Mucosa of stomach (tissue), 1 donor: ENCODE results near the gene ERMN.

ENCODE experiments used
- H3K27me3 ChIP-seq: one replicate; pipeline ENCODE4 v1.7.0; 2013; ENCODE audit warnings: mild to moderate bottlenecking, low read length; ENCODE audit not compliant: control insufficient read depth, insufficient read depth
- H3K36me3 ChIP-seq: one replicate; pipeline ENCODE4 v1.7.0; 2013; ENCODE audit warnings: low read length; ENCODE audit not compliant: control insufficient read depth, insufficient read depth
- H3K4me1 ChIP-seq: one replicate; pipeline ENCODE4 v1.7.0; 2013; ENCODE audit warnings: mild to moderate bottlenecking, low read length; ENCODE audit not compliant: control insufficient read depth, insufficient read depth
- H3K4me3 ChIP-seq: one replicate; pipeline ENCODE4 v1.7.0; 2013; ENCODE audit warnings: low read length
- H3K9ac ChIP-seq: one replicate; pipeline ENCODE4 v1.7.0; 2013; ENCODE audit warnings: mild to moderate bottlenecking, low read length, moderate library complexity
- H3K9me3 ChIP-seq: one replicate; pipeline ENCODE4 v1.7.0; 2013; ENCODE audit warnings: mild to moderate bottlenecking, low read length, moderate library complexity; ENCODE audit not compliant: control insufficient read depth
- donor health status: Pancreatic carcinoma.

Gene ERMN

GRCh38 chr2:157304811-157305722 lies 20.6 kb downstream of the ERMN start:
- Histone ChIP-seq H3K9ac (no peak overlapping the region), H3K9me3 (no peaks in the 10 kb centered on the region), H3K4me1 (no peaks in the 10 kb centered on the region), H3K27me3 (no peaks in the 10 kb centered on the region), H3K36me3 (no peaks in the 10 kb centered on the region), H3K4me3 (no peak overlapping the region)

DNA sequence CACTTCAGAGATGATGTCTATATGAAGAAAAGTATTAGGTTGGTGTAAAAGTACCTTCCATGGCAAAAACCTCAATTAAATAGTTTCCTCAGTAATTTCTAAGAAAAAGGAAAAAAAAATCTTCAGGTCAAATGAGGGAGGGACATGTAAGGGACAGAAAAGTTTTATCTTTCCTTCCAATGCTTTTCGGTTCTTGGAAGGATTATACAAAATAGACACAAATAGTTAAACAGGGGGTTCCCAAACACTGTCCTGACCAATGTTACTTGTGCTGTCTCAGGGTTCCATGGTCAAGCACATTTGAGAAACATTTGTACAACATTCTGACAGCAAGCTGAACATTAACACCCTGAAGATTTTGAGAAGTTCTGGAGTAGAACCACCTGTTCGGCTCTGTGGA lies 22.0 kb downstream of the ERMN start:
- Histone ChIP-seq H3K9me3 (no peaks in the 10 kb centered on the region), H3K9ac (no peak overlapping the region), H3K4me1 (no peaks in the 10 kb centered on the region), H3K4me3 (no peak overlapping the region), H3K27me3 (no peaks in the 10 kb centered on the region), H3K36me3 (no peaks in the 10 kb centered on the region)

GRCh38 chr2:157302492-157303099 lies 23.0 kb downstream of the ERMN start:
- Histone ChIP-seq H3K9ac (no peak overlapping the region), H3K36me3 (no peaks in the 10 kb centered on the region)

DNA sequence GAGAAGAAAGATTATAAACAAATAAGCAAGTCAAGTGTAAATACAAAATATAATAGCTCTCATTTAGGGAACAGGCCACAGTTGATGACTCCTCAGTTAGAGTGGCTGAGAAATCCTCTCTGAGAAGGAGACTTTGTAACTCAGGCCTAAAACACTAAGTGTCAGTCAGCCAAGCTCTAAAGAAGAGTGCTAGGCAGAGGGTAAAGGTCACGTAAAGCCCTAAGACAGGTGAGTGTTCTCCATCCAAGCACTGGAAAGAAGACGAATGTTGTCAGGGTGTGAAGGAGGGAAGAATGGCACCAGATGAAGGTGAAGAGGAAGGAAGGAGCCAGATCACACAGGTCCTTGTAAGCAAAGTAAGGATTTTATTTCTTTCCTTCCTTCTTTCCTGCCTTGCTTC lies 24.3 kb downstream of the ERMN start:
- Histone ChIP-seq H3K4me1 (no peaks in the 10 kb centered on the region), H3K9ac (no peak overlapping the region), H3K36me3 (no peaks in the 10 kb centered on the region), H3K4me3 (no peak overlapping the region), H3K9me3 (no peaks in the 10 kb centered on the region), H3K27me3 (no peaks in the 10 kb centered on the region)

More at GRCh38 chr2:157302492-157303099, 23.0 kb downstream of the ERMN start:
- Histone ChIP-seq H3K4me1 (no peaks in the 10 kb centered on the region), H3K4me3 (no peak overlapping the region), H3K9me3 (no peaks in the 10 kb centered on the region), H3K27me3 (no peaks in the 10 kb centered on the region)

- H3K4me1 ChIP-seq = peaks cover 9% of the 10 kb centered on the region
- no peak overlapping the region for H3K4me3 ChIP-seq
- no peaks in the 10 kb centered on the region for H3K27me3 ChIP-seq
- no peak overlapping the region for H3K9ac ChIP-seq
- no peaks in the 10 kb centered on the region for H3K9me3 ChIP-seq
- no peaks in the 10 kb centered on the region for H3K36me3 ChIP-seq
These were observed 28.7 kb downstream of the ERMN start for GRCh38 chr2:157296958-157297357.

DNA sequence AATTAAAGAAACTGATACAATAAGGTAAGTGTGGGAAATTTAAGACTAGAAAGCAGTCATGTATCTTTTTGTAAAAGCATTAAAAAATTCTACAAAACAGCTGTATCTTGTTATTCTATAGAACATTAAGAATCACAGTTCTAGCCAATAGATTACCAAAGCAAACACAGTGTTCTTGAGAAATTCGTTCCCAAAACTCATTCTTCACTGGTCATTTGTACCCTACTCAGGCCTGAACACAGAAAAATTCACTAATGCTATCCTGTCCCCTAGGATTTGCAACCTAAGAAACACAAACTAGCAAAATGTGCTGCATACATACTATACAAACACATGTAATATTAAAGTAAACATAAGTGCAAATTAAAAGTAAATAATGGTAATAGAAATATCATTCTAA lies 29.1 kb downstream of the ERMN start:
- Histone ChIP-seq H3K27me3 (no peaks in the 10 kb centered on the region), H3K36me3 (no peaks in the 10 kb centered on the region), H3K9ac (no peak overlapping the region), H3K4me3 (no peak overlapping the region), H3K9me3 (no peaks in the 10 kb centered on the region), H3K4me1 (peaks cover 9% of the 10 kb centered on the region)

- no peak overlapping the region for H3K4me3 ChIP-seq
- peaks cover 16% of the 10 kb centered on the region for H3K4me1 ChIP-seq
These were observed 32.8 kb downstream of the ERMN start for GRCh38 chr2:157292853-157293252.

DNA sequence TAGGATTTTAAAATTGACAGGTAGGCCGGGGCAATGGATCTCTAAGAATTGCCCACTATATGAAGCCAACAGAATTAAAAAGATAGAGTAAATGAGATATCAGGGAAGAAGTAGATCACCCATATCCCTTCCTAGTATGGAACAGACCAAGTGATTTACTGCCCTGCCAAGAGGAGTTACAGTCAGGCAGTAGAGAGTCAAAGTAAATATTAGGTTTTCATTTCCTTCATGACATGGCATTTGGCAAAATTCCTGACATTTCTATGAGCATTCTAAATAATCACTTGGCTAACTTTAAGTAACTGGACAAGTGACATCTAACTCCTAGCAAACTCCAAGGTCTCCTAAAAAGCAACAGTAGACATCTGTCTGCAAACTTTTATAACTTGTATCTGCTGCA lies 34.6 kb downstream of the ERMN start:
- no peaks in the 10 kb centered on the region for H3K36me3 ChIP-seq
- H3K9ac ChIP-seq = no peak overlapping the region

More at GRCh38 chr2:157292853-157293252, 32.8 kb downstream of the ERMN start:
- Histone ChIP-seq H3K9ac (no peak overlapping the region), H3K36me3 (no peaks in the 10 kb centered on the region), H3K27me3 (no peaks in the 10 kb centered on the region), H3K9me3 (no peaks in the 10 kb centered on the region)

GRCh38 chr2:157290525-157290924 lies 35.1 kb downstream of the ERMN start:
- no peaks in the 10 kb centered on the region for H3K27me3 ChIP-seq
- no peak overlapping the region for H3K4me3 ChIP-seq
- H3K36me3 ChIP-seq = no peaks in the 10 kb centered on the region
- no peak overlapping the region for H3K9ac ChIP-seq
- peaks cover 10% of the 10 kb centered on the region for H3K4me1 ChIP-seq
- no peaks in the 10 kb centered on the region for H3K9me3 ChIP-seq

More for the DNA sequence above, 34.6 kb downstream of the ERMN start:
- H3K9me3 ChIP-seq = no peaks in the 10 kb centered on the region
- peaks cover 15% of the 10 kb centered on the region for H3K4me1 ChIP-seq
- no peak overlapping the region for H3K4me3 ChIP-seq
- H3K27me3 ChIP-seq = no peaks in the 10 kb centered on the region

DNA sequence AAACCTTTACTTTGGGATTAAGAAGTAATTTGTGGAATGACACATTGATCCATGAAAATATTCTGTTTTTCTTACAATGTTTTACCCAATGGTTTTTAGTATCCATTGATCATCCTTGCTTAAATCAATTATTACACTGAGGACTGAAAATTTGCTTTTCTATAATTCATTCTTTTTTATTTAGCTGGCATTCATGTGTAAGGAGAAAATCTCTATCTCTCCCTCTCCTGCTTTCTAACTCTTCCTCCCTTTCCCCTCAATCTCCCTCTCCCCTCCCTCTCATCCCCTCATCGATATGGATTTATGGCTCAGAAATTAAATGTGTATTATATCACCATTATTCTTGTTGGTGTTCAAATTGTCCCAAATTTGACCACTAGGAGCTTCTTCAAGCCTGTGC lies 38.5 kb downstream of the ERMN start:
- no peaks in the 10 kb centered on the region for H3K27me3 ChIP-seq
- no peaks in the 10 kb centered on the region for H3K9me3 ChIP-seq
- no peak overlapping the region for H3K9ac ChIP-seq
- no peaks in the 10 kb centered on the region for H3K36me3 ChIP-seq
- no peak overlapping the region for H3K4me3 ChIP-seq
- H3K4me1 ChIP-seq = peaks cover 20% of the 10 kb centered on the region

DNA sequence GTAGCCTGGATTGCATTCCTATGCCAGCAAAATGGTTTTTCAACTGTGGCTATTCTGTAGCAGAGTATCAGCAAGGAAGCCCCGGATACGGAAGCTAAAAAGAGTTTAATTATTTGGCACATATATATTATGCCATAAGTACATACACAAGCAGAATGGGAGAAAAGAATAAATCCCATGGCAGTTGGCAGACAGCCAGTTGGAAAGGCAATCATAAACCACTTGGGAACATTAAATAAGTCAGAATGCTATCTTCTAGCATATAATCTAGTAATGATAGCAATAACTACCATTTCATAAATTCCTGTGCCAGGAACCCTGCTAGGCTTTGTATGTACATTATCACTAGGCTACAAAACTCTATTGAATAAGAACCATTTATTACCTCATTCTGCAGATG lies 42.2 kb downstream of the ERMN start:
- H3K4me3 ChIP-seq = no peak overlapping the region
- H3K36me3 ChIP-seq = no peaks in the 10 kb centered on the region
- H3K4me1 ChIP-seq = peaks cover 23% of the 10 kb centered on the region
- H3K9me3 ChIP-seq = no peaks in the 10 kb centered on the region
- no peaks in the 10 kb centered on the region for H3K27me3 ChIP-seq
- H3K9ac ChIP-seq = no peak overlapping the region

DNA sequence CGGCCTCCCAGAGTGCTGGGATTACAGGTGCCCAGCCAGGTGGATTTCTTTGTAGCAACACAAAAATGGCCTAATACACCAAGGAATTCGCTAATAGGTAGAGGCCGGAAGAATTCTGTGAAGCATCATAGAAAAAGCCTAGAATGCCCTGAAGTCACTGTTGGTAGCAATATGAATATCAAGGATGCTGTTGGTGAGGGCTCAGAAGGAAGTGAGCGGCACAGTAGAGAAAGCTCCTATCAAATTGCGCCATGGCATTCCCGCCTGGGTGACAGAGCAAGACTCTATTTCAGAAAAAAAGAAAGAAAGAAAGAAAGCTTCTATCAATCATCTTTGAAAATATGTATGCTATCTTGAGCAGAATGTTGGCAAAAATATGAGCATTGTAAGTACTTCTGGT lies 44.3 kb downstream of the ERMN start:
- Histone ChIP-seq H3K9ac (no peak overlapping the region), H3K36me3 (no peaks in the 10 kb centered on the region), H3K4me3 (no peak overlapping the region), H3K9me3 (no peaks in the 10 kb centered on the region), H3K27me3 (no peaks in the 10 kb centered on the region), H3K4me1 (peaks cover 23% of the 10 kb centered on the region)
